GM12878 (cell line): ENCODE data around the gene METTL15. TPM values are rescaled to one million over a fixed set of nuclear protein-coding genes. Genes with fewer than 3 reads are reported as not detected.

Source experiments
- ATAC-seq: fragments of 200-7000 bp; cut with Tn5 transposase; 3 replicates; pipeline ENCODE4 v1.9.1; 2020; ENCODE audit warnings: mild to moderate bottlenecking, moderate library complexity
- BruUV-seq: library from RNA; stranded (reverse); fragments of 400-500 nt; replicated peaks from 2 replicates; lab custom pipeline; 2021; lab: Mats Ljungman, UMichigan
- CTCF ChIA-PET: fragments of 300-600 bp; sonication (Branson Sonifier 250); formaldehyde crosslinking; extraction: SDS; loops from one replicate; lab custom pipeline; 2021; ENCODE audit warnings: inconsistent platforms; lab: Yijun Ruan, JAX
- POLR2A ChIA-PET: fragments of 350-600 bp; formaldehyde crosslinking; extraction: SDS; loops from one replicate; lab custom pipeline; 2021; ENCODE audit warnings: inconsistent platforms; lab: Charles Lee
- RAD21 ChIA-PET: fragments of 300-600 bp; sonication (Branson Sonifier 250); formaldehyde crosslinking; loops from one replicate; lab custom pipeline; 2023; ENCODE audit warnings: antibody characterized with exemption; ENCODE audit not compliant: unreplicated experiment; lab: Charles Lee
- SMC1A ChIA-PET: fragments of 300-600 bp; sonication (Branson Sonifier 250); formaldehyde crosslinking; loops from one replicate; lab custom pipeline; 2023; ENCODE audit not compliant: unreplicated experiment, uncharacterized antibody; lab: Charles Lee
- DNase-seq: peaks from one replicate; pipeline ENCODE4 v3.0.0-alpha.2; 2011; ENCODE audit warnings: low read depth, low spot score
- FAIRE-seq: peaks from 3 replicates; lab custom pipeline; 2011; peaks lifted over from hg19 to GRCh38; lab: Jason Lieb, UNC
- H2AFZ ChIP-seq: 2 replicates; pipeline ENCODE4 v1.6.0; 2011; ENCODE audit warnings: low read depth, low read length, control low read depth; ENCODE audit not compliant: control insufficient read depth
- H3K27ac ChIP-seq: 2 replicates; pipeline ENCODE4 v1.5.1; 2011; ENCODE audit warnings: control low read depth; ENCODE audit not compliant: control insufficient read depth, insufficient read depth
- H3K27me3 ChIP-seq, 2 experiments: replicated peaks in 1 of 2; 2 replicates each; pipeline versions ENCODE4 v1.6.0 to v1.6.1; 2011; ENCODE audit warnings: low read length in 1 of 2; ENCODE audit not compliant: control insufficient read depth in 2 of 2, insufficient read depth in 2 of 2
- H3K36me3 ChIP-seq, 2 experiments: 2 replicates each; pipeline ENCODE4 v1.5.1; 2011; ENCODE audit warnings: low read length in 1 of 2; ENCODE audit not compliant: control insufficient read depth in 2 of 2, insufficient read depth in 2 of 2
- H3K4me1 ChIP-seq: 2 replicates; pipeline ENCODE4 v1.6.1; 2011; ENCODE audit warnings: mild to moderate bottlenecking, low read length, moderate library complexity, mixed read lengths; ENCODE audit not compliant: control insufficient read depth, insufficient read depth
- H3K4me2 ChIP-seq: 2 replicates; pipeline ENCODE4 v1.6.0; 2011; ENCODE audit warnings: control low read depth; ENCODE audit not compliant: control insufficient read depth, insufficient read depth
- H3K4me3 ChIP-seq: fragments of 200-600 bp; sonication (generic); 2 replicates; pipeline ENCODE4 v1.5.1; 2016
- H3K79me2 ChIP-seq: 2 replicates; pipeline ENCODE4 v1.6.0; 2011; ENCODE audit warnings: low read length; ENCODE audit not compliant: control insufficient read depth, insufficient read depth
- H3K9ac ChIP-seq: 2 replicates; pipeline ENCODE4 v1.8.0; 2011; ENCODE audit warnings: low read length, control low read depth, mixed read lengths; ENCODE audit not compliant: control insufficient read depth, insufficient read depth
- H3K9me3 ChIP-seq: replicated peaks from 3 replicates; pipeline ENCODE4 v1.5.1; 2011; ENCODE audit warnings: mild to moderate bottlenecking, low read length; ENCODE audit not compliant: control insufficient read depth, insufficient read depth
- H4K20me1 ChIP-seq: 2 replicates; pipeline ENCODE4 v1.6.0; 2011; ENCODE audit not compliant: control insufficient read depth, insufficient read depth
- EZH2 ChIP-seq: IDR thresholded peaks from 2 replicates; pipeline ENCODE4 v1.6.1; 2012; ENCODE audit warnings: low read depth, mild to moderate bottlenecking, control low read depth, inconsistent platforms, low read length, borderline replicate concordance; ENCODE audit not compliant: control insufficient read depth
- MXI1 ChIP-seq: fragments of 150-350 bp; IDR thresholded peaks from 2 replicates; pipeline ENCODE4 v1.6.1; 2011; ENCODE audit warnings: low read depth, mild to moderate bottlenecking, inconsistent platforms, low read length, improper control_type of control experiment
- SPI1 ChIP-seq: IDR thresholded peaks from 2 replicates; pipeline ENCODE4 v1.6.1; 2011; ENCODE audit warnings: low read depth, mild to moderate bottlenecking, low read length, moderate library complexity, borderline replicate concordance; ENCODE audit not compliant: insufficient read depth
- WGBS: methylation state at CpG from one replicate; pipeline ENCODE4 v1.1.6; 2016; ENCODE audit warnings: low lambda C conversion rate; ENCODE audit not compliant: insufficient replicate concordance, insufficient coverage; ENCODE audit errors: missing lambda C conversion rate; 5-methylcytosine and 5-hydroxymethylcytosine counted together
- in situ Hi-C: fragments of 300-500 bp; cut with MboI; formaldehyde crosslinking; loops from 9 replicates; pipeline ENCODE4 v1.14.3; 2018; ENCODE audit warnings: mixed read lengths
- intact Hi-C: fragments of 100-400 bp; cut with micrococcal nuclease; formaldehyde crosslinking; loops from one replicate; pipeline ENCODE4 v1.14.2; 2022; ENCODE audit not compliant: unreplicated experiment
- polyA plus RNA-seq, 11 experiments: library from polyadenylated mRNA; depleted of rRNA in 4 of 11; unstranded in 6 of 11; stranded (reverse) in 5 of 11; fragments of >200 nt; fragmentation: Nextera tagmentation in 4 of 11; fragmentation: Illumina TruSeq in 1 of 11; extraction: Ambion mirVana in 4 of 11; extraction: Trizol in 1 of 11; gene quantifications; 1 replicate in 1 of 11; 2 replicates in 10 of 11; pipeline versions ENCODE4 v1.2.1 to v1.2.3, GENCODE V29; 2011 to 2016; ENCODE audit warnings: inconsistent platforms in 2 of 11, missing spikeins in 2 of 11, low read depth in 1 of 11
- total RNA-seq, 4 experiments: library from RNA; depleted of rRNA in 3 of 4; stranded (reverse); fragments of >200 nt in 3 of 4; fragmentation: Illumina TruSeq in 1 of 4; extraction: Trizol in 1 of 4; gene quantifications; 2 replicates each; pipeline versions ENCODE4 v1.2.1 to v1.2.3, GENCODE V29; 2013 to 2021
- TF ChIP-seq, protein P1 (sequence below): fragments of 450-650 bp; formaldehyde crosslinking; IDR thresholded peaks from 2 replicates; pipeline ENCODE4 v1.4.0; 2022; ENCODE audit warnings: mild to moderate bottlenecking, moderate library complexity
- TF ChIP-seq, protein P2 (sequence below): fragments of 450-650 bp; IDR thresholded peaks from 2 replicates; pipeline ENCODE4 v1.6.1; 2017; ENCODE audit warnings: mild to moderate bottlenecking, moderate library complexity
- TF ChIP-seq, protein P3 (sequence below): fragments of 150-350 bp; IDR thresholded peaks from 2 replicates; pipeline ENCODE4 v1.6.1; 2016; ENCODE audit warnings: low read depth, low read length

The METTL15 gene
- total and polyA plus RNA-seq, 10 of the 15 experiments (the other 5 are each of a cell fraction or from before 2014, with no cell fraction given), result 7.9 to 16.9 (median 14.4) TPM

DNA sequence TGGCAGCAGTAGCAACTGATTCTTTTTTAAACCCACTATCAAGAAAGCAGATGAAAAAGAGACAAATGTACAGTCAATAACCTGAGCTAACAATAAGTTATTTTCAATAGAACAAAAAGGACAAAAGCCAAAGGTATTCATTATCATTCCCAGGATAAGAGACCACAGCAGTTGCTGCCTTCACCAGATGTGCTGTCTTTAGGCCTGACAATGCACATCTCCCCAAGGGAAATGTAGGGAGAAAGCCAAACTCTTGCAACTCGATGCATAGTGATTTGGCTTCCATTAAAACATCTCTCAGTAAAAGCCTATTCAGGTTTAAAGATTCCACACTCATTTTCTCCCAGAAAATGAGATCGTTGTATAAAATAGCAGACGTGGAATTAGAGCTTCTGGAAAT, 210.7 kb downstream of the METTL15 start:
- 73% methylated on average over 3 of the region's 3 CpGs for WGBS
- no peak for FAIRE-seq
- ATAC-seq, result no peak
- no peaks in the 10 kb centered on the region for H3K36me3 ChIP-seq
- no peak overlapping the region for H3K4me2 ChIP-seq
- no peaks in the 10 kb centered on the region for H3K79me2 ChIP-seq
- H3K4me3 ChIP-seq, result no peak overlapping the region
- SMC1A ChIA-PET, result interaction anchor here (0.6 kb wide), 1 partner anchor 9 kb away, joined by 3 read pairs; no protein-coding TSS in a partner anchor
- no peaks in the 10 kb centered on the region for H3K4me1 ChIP-seq
- RAD21 ChIA-PET, result no interaction called here
- intact Hi-C loops, result no loop called here
- CTCF ChIA-PET, result no interaction called here
- H4K20me1 ChIP-seq, result no peaks in the 10 kb centered on the region
- H3K27me3 ChIP-seq, result no peaks in the 10 kb centered on the region
- no peak overlapping the region for H2AFZ ChIP-seq
- H3K9ac ChIP-seq, result no peak overlapping the region
- no peak overlapping the region for H3K27ac ChIP-seq
- POLR2A ChIA-PET, result no interaction called here
- DNase-seq, result no peak
- no TSS peak for BruUV-seq
- H3K9me3 ChIP-seq, result no peaks in the 10 kb centered on the region
- TF ChIP-seq MXI1 (no peak), EZH2 (no peak)
- TF ChIP-seq, protein P1, sequence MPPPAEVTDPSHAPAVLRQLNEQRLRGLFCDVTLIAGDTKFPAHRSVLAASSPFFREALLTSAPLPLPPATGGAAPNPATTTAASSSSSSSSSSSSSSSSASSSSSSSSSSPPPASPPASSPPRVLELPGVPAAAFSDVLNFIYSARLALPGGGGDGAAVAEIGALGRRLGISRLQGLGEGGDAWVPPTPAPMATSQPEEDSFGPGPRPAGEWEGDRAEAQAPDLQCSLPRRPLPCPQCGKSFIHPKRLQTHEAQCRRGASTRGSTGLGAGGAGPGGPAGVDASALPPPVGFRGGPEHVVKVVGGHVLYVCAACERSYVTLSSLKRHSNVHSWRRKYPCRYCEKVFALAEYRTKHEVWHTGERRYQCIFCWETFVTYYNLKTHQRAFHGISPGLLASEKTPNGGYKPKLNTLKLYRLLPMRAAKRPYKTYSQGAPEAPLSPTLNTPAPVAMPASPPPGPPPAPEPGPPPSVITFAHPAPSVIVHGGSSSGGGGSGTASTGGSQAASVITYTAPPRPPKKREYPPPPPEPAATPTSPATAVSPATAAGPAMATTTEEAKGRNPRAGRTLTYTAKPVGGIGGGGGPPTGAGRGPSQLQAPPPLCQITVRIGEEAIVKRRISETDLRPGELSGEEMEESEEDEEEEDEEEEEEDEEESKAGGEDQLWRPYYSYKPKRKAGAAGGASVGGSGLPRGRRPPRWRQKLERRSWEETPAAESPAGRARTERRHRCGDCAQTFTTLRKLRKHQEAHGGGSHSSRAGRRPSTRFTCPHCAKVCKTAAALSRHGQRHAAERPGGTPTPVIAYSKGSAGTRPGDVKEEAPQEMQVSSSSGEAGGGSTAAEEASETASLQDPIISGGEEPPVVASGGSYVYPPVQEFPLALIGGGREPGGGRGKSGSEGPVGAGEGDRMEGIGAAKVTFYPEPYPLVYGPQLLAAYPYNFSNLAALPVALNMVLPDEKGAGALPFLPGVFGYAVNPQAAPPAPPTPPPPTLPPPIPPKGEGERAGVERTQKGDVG (CRISPR knock-in tag), result no peak
- in situ Hi-C loops, result no loop called here

DNA sequence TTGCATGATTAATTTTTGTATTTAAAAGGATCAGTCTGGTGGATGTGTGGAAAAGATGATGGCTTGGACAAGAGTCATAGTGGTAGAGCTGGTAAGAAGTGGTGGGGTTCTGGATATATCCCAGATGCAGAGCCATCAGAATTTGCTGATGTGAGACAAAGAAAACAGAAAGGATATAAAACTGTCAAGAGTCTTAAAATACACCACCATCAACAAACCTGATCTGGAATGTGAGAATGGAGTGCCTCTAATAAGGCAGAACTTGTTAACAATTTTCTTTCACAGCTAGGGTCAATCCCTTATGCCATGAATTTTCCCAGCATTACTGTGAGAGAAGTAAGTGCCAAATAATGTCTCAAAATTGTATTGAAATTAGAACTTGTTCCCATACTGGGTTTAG, 215.4 kb downstream of the METTL15 start:
- no peaks in the 10 kb centered on the region for H3K36me3 ChIP-seq
- no peak overlapping the region for H2AFZ ChIP-seq
- no peak overlapping the region for H3K9ac ChIP-seq
- H3K4me1 ChIP-seq, result no peaks in the 10 kb centered on the region
- H3K79me2 ChIP-seq, result no peaks in the 10 kb centered on the region
- H3K4me2 ChIP-seq, result no peak overlapping the region
- RAD21 ChIA-PET, result no interaction called here
- POLR2A ChIA-PET, result no interaction called here
- H3K4me3 ChIP-seq, result no peak overlapping the region
- H3K27ac ChIP-seq, result no peak overlapping the region
- FAIRE-seq (no peak), ATAC-seq (no peak), DNase-seq (no peak)
- H3K9me3 ChIP-seq, result no peaks in the 10 kb centered on the region
- no peaks in the 10 kb centered on the region for H3K27me3 ChIP-seq
- no peaks in the 10 kb centered on the region for H4K20me1 ChIP-seq
- in situ Hi-C loops (no loop called here), intact Hi-C loops (no loop called here)
- SMC1A ChIA-PET, result no interaction called here
- CTCF ChIA-PET, result no interaction called here
- BruUV-seq, result no TSS peak
- no peak for TF ChIP-seq SPI1
- TF ChIP-seq, protein P2, sequence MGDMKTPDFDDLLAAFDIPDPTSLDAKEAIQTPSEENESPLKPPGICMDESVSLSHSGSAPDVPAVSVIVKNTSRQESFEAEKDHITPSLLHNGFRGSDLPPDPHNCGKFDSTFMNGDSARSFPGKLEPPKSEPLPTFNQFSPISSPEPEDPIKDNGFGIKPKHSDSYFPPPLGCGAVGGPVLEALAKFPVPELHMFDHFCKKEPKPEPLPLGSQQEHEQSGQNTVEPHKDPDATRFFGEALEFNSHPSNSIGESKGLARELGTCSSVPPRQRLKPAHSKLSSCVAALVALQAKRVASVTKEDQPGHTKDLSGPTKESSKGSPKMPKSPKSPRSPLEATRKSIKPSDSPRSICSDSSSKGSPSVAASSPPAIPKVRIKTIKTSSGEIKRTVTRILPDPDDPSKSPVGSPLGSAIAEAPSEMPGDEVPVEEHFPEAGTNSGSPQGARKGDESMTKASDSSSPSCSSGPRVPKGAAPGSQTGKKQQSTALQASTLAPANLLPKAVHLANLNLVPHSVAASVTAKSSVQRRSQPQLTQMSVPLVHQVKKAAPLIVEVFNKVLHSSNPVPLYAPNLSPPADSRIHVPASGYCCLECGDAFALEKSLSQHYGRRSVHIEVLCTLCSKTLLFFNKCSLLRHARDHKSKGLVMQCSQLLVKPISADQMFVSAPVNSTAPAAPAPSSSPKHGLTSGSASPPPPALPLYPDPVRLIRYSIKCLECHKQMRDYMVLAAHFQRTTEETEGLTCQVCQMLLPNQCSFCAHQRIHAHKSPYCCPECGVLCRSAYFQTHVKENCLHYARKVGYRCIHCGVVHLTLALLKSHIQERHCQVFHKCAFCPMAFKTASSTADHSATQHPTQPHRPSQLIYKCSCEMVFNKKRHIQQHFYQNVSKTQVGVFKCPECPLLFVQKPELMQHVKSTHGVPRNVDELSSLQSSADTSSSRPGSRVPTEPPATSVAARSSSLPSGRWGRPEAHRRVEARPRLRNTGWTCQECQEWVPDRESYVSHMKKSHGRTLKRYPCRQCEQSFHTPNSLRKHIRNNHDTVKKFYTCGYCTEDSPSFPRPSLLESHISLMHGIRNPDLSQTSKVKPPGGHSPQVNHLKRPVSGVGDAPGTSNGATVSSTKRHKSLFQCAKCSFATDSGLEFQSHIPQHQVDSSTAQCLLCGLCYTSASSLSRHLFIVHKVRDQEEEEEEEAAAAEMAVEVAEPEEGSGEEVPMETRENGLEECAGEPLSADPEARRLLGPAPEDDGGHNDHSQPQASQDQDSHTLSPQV, result no peak
- TF ChIP-seq, protein P3, sequence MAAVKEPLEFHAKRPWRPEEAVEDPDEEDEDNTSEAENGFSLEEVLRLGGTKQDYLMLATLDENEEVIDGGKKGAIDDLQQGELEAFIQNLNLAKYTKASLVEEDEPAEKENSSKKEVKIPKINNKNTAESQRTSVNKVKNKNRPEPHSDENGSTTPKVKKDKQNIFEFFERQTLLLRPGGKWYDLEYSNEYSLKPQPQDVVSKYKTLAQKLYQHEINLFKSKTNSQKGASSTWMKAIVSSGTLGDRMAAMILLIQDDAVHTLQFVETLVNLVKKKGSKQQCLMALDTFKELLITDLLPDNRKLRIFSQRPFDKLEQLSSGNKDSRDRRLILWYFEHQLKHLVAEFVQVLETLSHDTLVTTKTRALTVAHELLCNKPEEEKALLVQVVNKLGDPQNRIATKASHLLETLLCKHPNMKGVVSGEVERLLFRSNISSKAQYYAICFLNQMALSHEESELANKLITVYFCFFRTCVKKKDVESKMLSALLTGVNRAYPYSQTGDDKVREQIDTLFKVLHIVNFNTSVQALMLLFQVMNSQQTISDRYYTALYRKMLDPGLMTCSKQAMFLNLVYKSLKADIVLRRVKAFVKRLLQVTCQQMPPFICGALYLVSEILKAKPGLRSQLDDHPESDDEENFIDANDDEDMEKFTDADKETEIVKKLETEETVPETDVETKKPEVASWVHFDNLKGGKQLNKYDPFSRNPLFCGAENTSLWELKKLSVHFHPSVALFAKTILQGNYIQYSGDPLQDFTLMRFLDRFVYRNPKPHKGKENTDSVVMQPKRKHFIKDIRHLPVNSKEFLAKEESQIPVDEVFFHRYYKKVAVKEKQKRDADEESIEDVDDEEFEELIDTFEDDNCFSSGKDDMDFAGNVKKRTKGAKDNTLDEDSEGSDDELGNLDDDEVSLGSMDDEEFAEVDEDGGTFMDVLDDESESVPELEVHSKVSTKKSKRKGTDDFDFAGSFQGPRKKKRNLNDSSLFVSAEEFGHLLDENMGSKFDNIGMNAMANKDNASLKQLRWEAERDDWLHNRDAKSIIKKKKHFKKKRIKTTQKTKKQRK, result no peak
